Subcutaneous adipose tissue (tissue), 4 donors: Measurements from ENCODE around the gene CENPI. TPM values are rescaled to one million over a fixed set of nuclear protein-coding genes. Genes with fewer than 3 reads are reported as not detected.

Source experiments
- CTCF ChIP-seq: fragments of 450-650 bp; IDR thresholded peaks from one replicate; pipeline ENCODE4 v1.5.1; 2016; ENCODE audit warnings: low read depth, mild to moderate bottlenecking, control low read depth, antibody characterized with exemption, moderate library complexity
- total RNA-seq, 4 donors: library from RNA; depleted of rRNA; stranded (reverse); fragments of >200 nt; gene quantifications; one replicate each; pipeline ENCODE4 v1.1.0, GENCODE V29; 2016

The CENPI gene
- total RNA-seq, 4 donors from 2014 or later: 1.1 to 2.4 (median 1.4) TPM

GRCh38 chrX:101136235-101136634 is 38.2 kb downstream of the CENPI start:
- no peak for TF ChIP-seq CTCF

Other genes with a start within 250 kb of the CENPI start
- gene NOX1, start 223.8 kb upstream of the CENPI start, total RNA-seq: not detected
- under 1 TPM in 1 of 4 donors, not detected in 3; 0.34 TPM for gene XKRX, start 169.3 kb upstream of the CENPI start, total RNA-seq
- gene ARL13A, start 128.5 kb upstream of the CENPI start, total RNA-seq: not detected
- 10 to 100 TPM; 10.9 to 15.8 (median 14.0) TPM for gene TRMT2B, start 46.1 kb upstream of the CENPI start, total RNA-seq
- gene TMEM35A, start 19.3 kb upstream of the CENPI start, total RNA-seq: under 1 TPM in 3 of 4 donors, not detected in 1; 0.38 to 0.88 (median 0.51) TPM
- under 1 TPM in 2 of 4 donors, not detected in 2; 0.17 to 0.22 TPM for gene DRP2, start 121.6 kb downstream of the CENPI start, total RNA-seq
- gene TAF7L, start 193.1 kb downstream of the CENPI start, total RNA-seq: under 1 TPM in 1 of 4 donors, not detected in 3; 0.17 TPM